Trophoblast cell (in vitro differentiated cells and primary cell): ENCODE data around the gene MC3R.

Experiments used
- DNase-seq, 2 donors: peaks; one replicate each; pipeline ENCODE4 v3.0.0-alpha.2; 2016
- H2AFZ ChIP-seq: 2 replicates; pipeline ENCODE4 v1.6.1; 2013; ENCODE audit warnings: low read length, moderate library complexity, mild to moderate bottlenecking; ENCODE audit not compliant: insufficient read depth, poor library complexity
- H2AK5ac ChIP-seq: 2 replicates; pipeline ENCODE4 v1.6.1; 2013; ENCODE audit warnings: mild to moderate bottlenecking, low read length
- H2BK120ac ChIP-seq: 2 replicates; pipeline ENCODE4 v1.6.1; 2013; ENCODE audit warnings: low read length, mild to moderate bottlenecking, moderate library complexity; ENCODE audit not compliant: insufficient read depth, poor library complexity
- H2BK12ac ChIP-seq: 2 replicates; pipeline ENCODE4 v1.6.1; 2013; ENCODE audit warnings: mild to moderate bottlenecking, low read length, moderate library complexity
- H2BK5ac ChIP-seq: 2 replicates; pipeline ENCODE4 v1.6.1; 2013; ENCODE audit warnings: low read length, low read depth, moderate library complexity, mild to moderate bottlenecking; ENCODE audit not compliant: poor library complexity
- H3K14ac ChIP-seq: 2 replicates; pipeline ENCODE4 v1.6.1; 2013; ENCODE audit warnings: mild to moderate bottlenecking, low read length
- H3K18ac ChIP-seq: 2 replicates; pipeline ENCODE4 v1.6.1; 2013; ENCODE audit warnings: mild to moderate bottlenecking, low read length
- H3K23ac ChIP-seq: 2 replicates; pipeline ENCODE4 v1.6.1; 2013; ENCODE audit warnings: low read length
- H3K27ac ChIP-seq: 2 replicates; pipeline ENCODE4 v1.5.1; 2013; ENCODE audit warnings: low read depth, mild to moderate bottlenecking, inconsistent platforms, low read length, moderate library complexity
- H3K27me3 ChIP-seq: 2 replicates; pipeline ENCODE4 v1.6.1; 2013; ENCODE audit warnings: inconsistent platforms, mild to moderate bottlenecking, low read length, moderate library complexity; ENCODE audit not compliant: insufficient read depth
- H3K36me3 ChIP-seq, 2 experiments: 1 replicate in 1 of 2; 2 replicates in 1 of 2; pipeline ENCODE4 v1.6.1; 2013; ENCODE audit warnings: low read length in 2 of 2, mild to moderate bottlenecking in 2 of 2, moderate library complexity in 1 of 2; ENCODE audit not compliant: insufficient read depth in 2 of 2, control insufficient read depth in 1 of 2
- H3K4ac ChIP-seq: 2 replicates; pipeline ENCODE4 v1.6.1; 2013; ENCODE audit warnings: low read depth, mild to moderate bottlenecking, low read length, moderate library complexity
- H3K4me1 ChIP-seq, 2 experiments: 1 replicate in 1 of 2; 2 replicates in 1 of 2; pipeline ENCODE4 v1.6.1; 2013; ENCODE audit warnings: low read length in 2 of 2, mild to moderate bottlenecking in 2 of 2, moderate library complexity in 1 of 2; ENCODE audit not compliant: insufficient read depth in 2 of 2, control insufficient read depth in 1 of 2
- H3K4me2 ChIP-seq: 2 replicates; pipeline ENCODE4 v1.6.1; 2013; ENCODE audit warnings: inconsistent platforms, mild to moderate bottlenecking, low read length, moderate library complexity
- H3K4me3 ChIP-seq: 2 replicates; pipeline ENCODE4 v1.5.1; 2013; ENCODE audit warnings: mild to moderate bottlenecking, low read depth, low read length, inconsistent platforms
- H3K79me1 ChIP-seq: one replicate; pipeline ENCODE4 v1.6.1; 2013; ENCODE audit warnings: low read length
- H3K79me2 ChIP-seq: 2 replicates; pipeline ENCODE4 v1.6.1; 2013; ENCODE audit warnings: low read length, mild to moderate bottlenecking; ENCODE audit not compliant: control insufficient read depth, insufficient read depth, poor library complexity
- H3K9ac ChIP-seq: 2 replicates; pipeline ENCODE4 v1.6.1; 2013; ENCODE audit warnings: mild to moderate bottlenecking, low read length
- H3K9me3 ChIP-seq: 2 replicates; pipeline ENCODE4 v1.6.1; 2013; ENCODE audit warnings: low read depth, mild to moderate bottlenecking, control low read depth, inconsistent platforms, low read length; ENCODE audit not compliant: insufficient read depth
- H4K12ac ChIP-seq: 2 replicates; pipeline ENCODE4 v1.6.1; 2013; ENCODE audit warnings: low read depth, mild to moderate bottlenecking, low read length, moderate library complexity
- H4K8ac ChIP-seq: 2 replicates; pipeline ENCODE4 v1.6.1; 2013; ENCODE audit warnings: low read depth, mild to moderate bottlenecking, low read length, moderate library complexity
- H4K91ac ChIP-seq: one replicate; pipeline ENCODE4 v1.6.1; 2013; ENCODE audit warnings: low read depth, mild to moderate bottlenecking, low read length, moderate library complexity
- WGBS: extraction: QIAGEN DNeasy Blood & Tissue Kit; methylation state at CpG from one replicate; pipeline ENCODE4 v1.1.7; 2013; ENCODE audit warnings: missing lambda C conversion rate; ENCODE audit not compliant: insufficient read length, insufficient coverage; ENCODE audit errors: extremely low coverage; 5-methylcytosine and 5-hydroxymethylcytosine counted together

Gene MC3R

DNA sequence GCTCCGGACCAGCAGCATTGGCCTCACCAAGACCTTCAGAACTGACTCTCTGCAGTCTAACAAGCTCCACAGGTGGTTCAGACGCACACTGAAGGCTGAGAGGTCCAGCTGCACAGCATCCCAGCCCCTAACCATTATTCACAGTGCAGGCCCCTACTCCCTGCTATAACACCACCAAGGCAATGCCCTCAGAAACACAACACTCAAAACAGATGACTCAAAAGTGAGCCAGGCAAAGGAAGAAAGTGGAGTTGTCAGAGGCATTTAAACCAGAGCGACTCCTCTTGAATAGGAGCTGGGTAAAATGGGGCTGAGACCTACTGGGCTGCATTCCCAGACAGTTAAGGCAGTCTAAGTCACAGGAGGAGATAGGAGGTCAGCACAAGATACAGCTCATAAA, 20.5 kb upstream of the MC3R start:
- Histone ChIP-seq H3K23ac (no peak overlapping the region), H4K8ac (no peak overlapping the region), H3K4me2 (no peak overlapping the region), H4K91ac (no peak overlapping the region), H2AFZ (no peak overlapping the region), H2BK120ac (no peak overlapping the region), H3K4me1 (no peaks in the 10 kb centered on the region), H3K4ac (no peak overlapping the region), H3K9ac (no peak overlapping the region), H3K79me2 (no peaks in the 10 kb centered on the region), H3K27me3 (no peaks in the 10 kb centered on the region), H3K79me1 (no peaks in the 10 kb centered on the region), H3K36me3 (no peaks in the 10 kb centered on the region), H3K14ac (no peak overlapping the region), H3K18ac (no peak overlapping the region), H3K4me3 (no peak overlapping the region), H3K9me3 (no peaks in the 10 kb centered on the region), H2BK12ac (no peak overlapping the region), H4K12ac (no peak overlapping the region), H2AK5ac (no peak overlapping the region), H2BK5ac (no peak overlapping the region), H3K27ac (no peak overlapping the region)
- no CpG with 5 or more reads among the region's 3 CpGs for WGBS
- no peak for DNase-seq

DNA sequence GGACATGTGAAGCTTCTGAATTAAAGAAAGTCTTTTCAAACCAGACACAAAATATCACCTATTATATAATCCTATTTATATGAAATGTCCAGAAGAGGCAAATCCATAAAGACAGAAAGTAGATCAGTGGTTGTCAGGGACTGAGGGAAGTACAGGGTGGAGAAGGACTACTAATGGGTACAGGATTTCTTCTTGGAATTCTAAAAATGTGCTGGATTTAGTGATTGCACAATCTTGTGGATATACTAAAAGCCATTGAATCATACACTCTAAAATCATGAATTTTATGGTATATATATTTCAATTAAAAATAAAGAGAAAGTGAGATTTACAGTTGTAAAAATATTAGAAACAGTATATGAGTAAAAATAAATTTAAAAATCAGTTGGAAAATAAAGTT, 18.7 kb upstream of the MC3R start:
- no peak overlapping the region for H2BK12ac ChIP-seq
- H3K9ac ChIP-seq: no peak overlapping the region
- peaks cover 8% of the 10 kb centered on the region for H3K9me3 ChIP-seq

DNA sequence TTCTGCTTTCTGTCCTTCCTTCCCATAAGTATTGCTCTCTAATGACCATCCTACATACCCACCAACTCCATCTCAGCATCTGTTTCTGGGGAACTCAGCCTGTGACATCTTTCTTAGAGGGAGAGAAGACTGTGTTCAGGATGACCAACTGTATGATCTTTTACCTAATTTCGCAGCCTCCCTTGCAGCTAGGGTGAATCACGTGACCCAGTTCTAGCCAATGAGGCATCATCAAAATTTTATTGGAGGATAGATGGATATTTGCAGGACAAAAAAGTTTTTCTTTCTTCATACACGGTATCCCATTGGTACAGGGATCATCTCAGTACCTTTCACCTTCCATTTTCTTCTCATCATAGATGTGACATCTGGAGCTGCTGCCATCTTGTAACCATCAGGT, 14.4 kb upstream of the MC3R start:
- no peak overlapping the region for H3K23ac ChIP-seq
- H2BK12ac ChIP-seq: no peak overlapping the region
- H3K4me3 ChIP-seq: no peak overlapping the region
- H4K91ac ChIP-seq: no peak overlapping the region
- H3K27ac ChIP-seq: no peak overlapping the region
- H2AFZ ChIP-seq: no peak overlapping the region
- no peak overlapping the region for H2BK120ac ChIP-seq
- H3K36me3 ChIP-seq: no peaks in the 10 kb centered on the region
- DNase-seq: no peak
- no peaks in the 10 kb centered on the region for H3K4me1 ChIP-seq
- no peak overlapping the region for H2AK5ac ChIP-seq
- WGBS: no CpG with 5 or more reads among the region's 3 CpGs
- H3K9ac ChIP-seq: no peak overlapping the region
- H3K14ac ChIP-seq: no peak overlapping the region
- H3K9me3 ChIP-seq: peaks cover 10% of the 10 kb centered on the region
- no peak overlapping the region for H2BK5ac ChIP-seq
- H3K27me3 ChIP-seq: no peaks in the 10 kb centered on the region
- no peak overlapping the region for H3K4ac ChIP-seq
- no peak overlapping the region for H4K12ac ChIP-seq
- no peaks in the 10 kb centered on the region for H3K79me2 ChIP-seq
- H3K4me2 ChIP-seq: no peak overlapping the region
- H3K18ac ChIP-seq: no peak overlapping the region
- H3K79me1 ChIP-seq: no peaks in the 10 kb centered on the region
- no peak overlapping the region for H4K8ac ChIP-seq

More for the DNA sequence above, 18.7 kb upstream of the MC3R start:
- Histone ChIP-seq H2BK5ac (no peak overlapping the region), H3K4me2 (no peak overlapping the region), H3K23ac (no peak overlapping the region), H3K14ac (no peak overlapping the region), H4K8ac (no peak overlapping the region), H4K91ac (no peak overlapping the region), H3K27ac (no peak overlapping the region), H2AK5ac (no peak overlapping the region), H3K4me1 (no peaks in the 10 kb centered on the region), H3K4me3 (no peak overlapping the region), H3K4ac (no peak overlapping the region), H3K18ac (no peak overlapping the region), H3K79me1 (no peaks in the 10 kb centered on the region), H2BK120ac (no peak overlapping the region), H3K36me3 (no peaks in the 10 kb centered on the region), H3K79me2 (no peaks in the 10 kb centered on the region), H2AFZ (no peak overlapping the region), H4K12ac (no peak overlapping the region), H3K27me3 (no peaks in the 10 kb centered on the region)
- DNase-seq: peak in 1 of 2 donors; percentile 23

DNA sequence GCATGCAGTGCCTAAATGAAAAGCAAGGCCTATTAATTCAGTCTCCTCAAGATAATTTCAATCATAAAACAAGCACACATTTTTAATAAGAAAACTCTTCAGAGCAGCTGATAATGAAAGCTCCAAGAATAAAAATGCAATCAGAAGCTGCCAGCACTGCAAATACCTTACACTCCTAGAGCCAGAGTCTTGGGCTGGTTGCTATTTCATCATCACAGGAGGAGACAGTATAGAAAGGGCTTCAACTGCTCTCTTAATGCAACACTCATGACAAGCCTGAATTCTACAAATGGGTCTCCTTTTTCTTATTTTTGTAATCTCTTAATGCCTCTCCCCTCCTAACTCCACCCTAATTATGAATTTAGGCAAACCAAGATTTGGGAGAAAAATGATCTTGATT, 11.2 kb upstream of the MC3R start:
- Histone ChIP-seq H3K23ac (no peak overlapping the region), H3K79me1 (no peaks in the 10 kb centered on the region), H2BK5ac (no peak overlapping the region), H3K4ac (no peak overlapping the region), H2BK120ac (no peak overlapping the region), H2AK5ac (no peak overlapping the region), H4K8ac (no peak overlapping the region), H3K36me3 (no peaks in the 10 kb centered on the region), H3K27me3 (no peaks in the 10 kb centered on the region), H4K91ac (no peak overlapping the region), H2BK12ac (no peak overlapping the region), H3K9ac (no peak overlapping the region), H3K18ac (no peak overlapping the region), H4K12ac (no peak overlapping the region), H3K14ac (no peak overlapping the region), H3K4me1 (no peaks in the 10 kb centered on the region), H3K79me2 (no peaks in the 10 kb centered on the region), H3K4me2 (no peak overlapping the region), H3K27ac (no peak overlapping the region), H2AFZ (no peak overlapping the region), H3K4me3 (no peak overlapping the region), H3K9me3 (peaks cover 10% of the 10 kb centered on the region)
- no peak for DNase-seq

DNA sequence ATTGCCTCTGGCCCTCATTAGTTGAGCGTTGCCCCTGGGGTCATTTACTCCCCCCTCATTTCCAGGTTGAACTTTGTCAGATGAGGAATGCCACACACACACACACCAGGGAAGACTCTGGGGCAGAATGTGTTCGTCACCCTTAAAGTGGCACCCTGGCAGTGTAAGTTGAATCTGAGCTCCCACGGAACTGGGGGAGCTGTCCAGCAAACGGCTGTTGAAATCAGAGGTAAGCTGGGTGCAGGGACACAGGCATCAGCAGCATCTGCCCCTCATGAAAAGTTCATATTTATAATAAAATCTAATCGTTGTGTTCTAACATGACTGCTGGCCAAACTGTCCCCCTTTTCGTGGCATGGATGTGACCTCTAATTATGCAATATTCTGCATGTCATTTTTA, 4.3 kb upstream of the MC3R start:
- no peak for DNase-seq
- Histone ChIP-seq H3K18ac (no peak overlapping the region), H3K79me1 (no peaks in the 10 kb centered on the region), H3K4me3 (no peak overlapping the region), H3K36me3 (no peaks in the 10 kb centered on the region), H3K4me2 (no peak overlapping the region), H3K27me3 (no peaks in the 10 kb centered on the region), H2BK120ac (no peak overlapping the region), H2AK5ac (no peak overlapping the region), H3K27ac (no peak overlapping the region), H3K79me2 (no peaks in the 10 kb centered on the region), H3K9ac (no peak overlapping the region), H3K14ac (no peak overlapping the region), H2BK5ac (no peak overlapping the region), H3K4me1 (no peaks in the 10 kb centered on the region), H4K8ac (no peak overlapping the region), H3K9me3 (peaks cover 3% of the 10 kb centered on the region), H4K12ac (no peak overlapping the region), H2AFZ (no peak overlapping the region), H3K4ac (no peak overlapping the region), H3K23ac (no peak overlapping the region), H2BK12ac (no peak overlapping the region), H4K91ac (no peak overlapping the region)
- no CpG with 5 or more reads among the region's 6 CpGs for WGBS
